Karpas-422 (cell line): ENCODE measurements around the gene GATB. TPM values are rescaled to one million over a fixed set of nuclear protein-coding genes. Genes with fewer than 3 reads are reported as not detected.

ENCODE experiments used
- DNase-seq: peaks from one replicate; pipeline ENCODE4 v3.0.0-alpha.2; 2015
- H2AFZ ChIP-seq: fragments of 200-600 bp; sonication (generic); 2 replicates; pipeline ENCODE4 v1.6.1; 2014; ENCODE audit warnings: antibody characterized with exemption, low read length, mixed read lengths
- H3K27ac ChIP-seq: fragments of 200-600 bp; sonication (generic); 2 replicates; pipeline ENCODE4 v1.5.1; 2014; ENCODE audit warnings: mild to moderate bottlenecking, low read length, moderate library complexity
- H3K27me3 ChIP-seq: fragments of 200-600 bp; sonication (generic); 2 replicates; pipeline ENCODE4 v1.6.1; 2014; ENCODE audit warnings: low read length, mixed read lengths
- H3K36me3 ChIP-seq: fragments of 200-600 bp; sonication (generic); 2 replicates; pipeline ENCODE4 v1.6.1; 2014; ENCODE audit warnings: low read length, mixed read lengths; ENCODE audit not compliant: insufficient read depth
- H3K4me1 ChIP-seq: fragments of 200-600 bp; sonication (generic); 2 replicates; pipeline ENCODE4 v1.6.1; 2014; ENCODE audit warnings: mild to moderate bottlenecking, low read length, mixed read lengths
- H3K4me2 ChIP-seq: fragments of 200-600 bp; sonication (generic); 2 replicates; pipeline ENCODE4 v1.6.1; 2014; ENCODE audit warnings: low read length, low read depth, mild to moderate bottlenecking; ENCODE audit not compliant: poor library complexity, severe bottlenecking
- H3K4me3 ChIP-seq: fragments of 200-600 bp; sonication (generic); 2 replicates; pipeline ENCODE4 v1.5.1; 2014; ENCODE audit warnings: mild to moderate bottlenecking, antibody characterized with exemption, low read length, mixed read lengths
- H3K79me2 ChIP-seq: fragments of 200-600 bp; sonication (generic); 2 replicates; pipeline ENCODE4 v1.6.1; 2014; ENCODE audit warnings: mild to moderate bottlenecking, low read length, mixed read lengths
- H3K9ac ChIP-seq: fragments of 200-600 bp; sonication (generic); 2 replicates; pipeline ENCODE4 v1.6.0; 2014; ENCODE audit warnings: low read length
- H3K9me2 ChIP-seq: fragments of 200-600 bp; sonication (generic), shearing (Covaris generic); replicated peaks from 2 replicates; pipeline ENCODE4 v1.6.0; 2014; ENCODE audit warnings: mild to moderate bottlenecking, low read length, moderate library complexity; ENCODE audit not compliant: insufficient read depth
- H3K9me3 ChIP-seq: fragments of 300-700, 200-600 bp; sonication (generic); 2 replicates; pipeline ENCODE4 v1.6.1; 2014; ENCODE audit warnings: low read length, mixed read lengths
- H4K20me1 ChIP-seq: fragments of 200-600 bp; sonication (generic); 2 replicates; pipeline ENCODE4 v1.6.1; 2014; ENCODE audit warnings: mild to moderate bottlenecking, antibody characterized with exemption, low read length, low read depth; ENCODE audit not compliant: insufficient read depth
- total RNA-seq: library from RNA; depleted of rRNA; stranded (reverse); fragments of >200 nt; shearing (Covaris generic); gene quantifications from 2 replicates; pipeline ENCODE4 v1.2.3, GENCODE V29; 2014; ENCODE audit warnings: low replicate concordance

GATB gene
- total RNA-seq, 1 experiment from 2014 or later = 18.9 TPM

- H3K4me1 ChIP-seq = no peaks in the 10 kb centered on the region; the same call in 1 of the 2 replicates
- H3K36me3 ChIP-seq = no peaks in the 10 kb centered on the region
- no peak overlapping the region for H2AFZ ChIP-seq
- H3K4me2 ChIP-seq = no peak overlapping the region
- H3K4me3 ChIP-seq = no peak overlapping the region
- no peaks in the 10 kb centered on the region for H3K9me2 ChIP-seq
- no peak for DNase-seq
- no peaks in the 10 kb centered on the region for H3K9me3 ChIP-seq
- H4K20me1 ChIP-seq = no peaks in the 10 kb centered on the region
- no peak overlapping the region for H3K9ac ChIP-seq
- H3K79me2 ChIP-seq = no peaks in the 10 kb centered on the region
- no peaks in the 10 kb centered on the region for H3K27me3 ChIP-seq
- H3K27ac ChIP-seq = no peak overlapping the region
Measured at GRCh38 chr4:151664289-151664688, 96.5 kb downstream of the GATB start.

GRCh38 chr4:151663109-151663508 lies 97.7 kb downstream of the GATB start:
- Histone ChIP-seq H2AFZ (no peak overlapping the region), H3K4me2 (no peak overlapping the region), H3K9me2 (no peaks in the 10 kb centered on the region), H3K27me3 (no peaks in the 10 kb centered on the region), H3K4me3 (no peak overlapping the region), H3K9me3 (no peaks in the 10 kb centered on the region), H3K27ac (no peak overlapping the region), H3K36me3 (no peaks in the 10 kb centered on the region), H3K79me2 (no peaks in the 10 kb centered on the region), H4K20me1 (no peaks in the 10 kb centered on the region), H3K4me1 (no peaks in the 10 kb centered on the region; the same call in 1 of the 2 replicates), H3K9ac (no peak overlapping the region)
- DNase-seq = no peak

- Histone ChIP-seq H3K36me3 (no peaks in the 10 kb centered on the region), H3K9ac (no peak overlapping the region), H4K20me1 (no peaks in the 10 kb centered on the region), H3K27me3 (no peaks in the 10 kb centered on the region), H3K27ac (no peak overlapping the region), H3K4me2 (no peak overlapping the region), H3K4me1 (no peaks in the 10 kb centered on the region; the same call in 1 of the 2 replicates), H3K4me3 (no peak overlapping the region), H3K79me2 (no peaks in the 10 kb centered on the region), H3K9me3 (no peaks in the 10 kb centered on the region), H3K9me2 (no peaks in the 10 kb centered on the region), H2AFZ (no peak overlapping the region)
- no peak for DNase-seq
Measured at GRCh38 chr4:151661873-151662272, 98.9 kb downstream of the GATB start.

- Histone ChIP-seq H3K9ac (no peak overlapping the region), H3K27ac (no peak overlapping the region), H3K4me3 (no peak overlapping the region), H2AFZ (no peak overlapping the region), H3K9me2 (no peaks in the 10 kb centered on the region), H3K79me2 (no peaks in the 10 kb centered on the region), H3K36me3 (no peaks in the 10 kb centered on the region), H3K4me2 (no peak overlapping the region), H4K20me1 (no peaks in the 10 kb centered on the region), H3K27me3 (no peaks in the 10 kb centered on the region), H3K4me1 (no peaks in the 10 kb centered on the region; the same call in 1 of the 2 replicates), H3K9me3 (no peaks in the 10 kb centered on the region)
- DNase-seq = no peak
Measured at GRCh38 chr4:151660676-151661075, 100.1 kb downstream of the GATB start.

GRCh38 chr4:151659601-151660364 lies 101.0 kb downstream of the GATB start:
- Histone ChIP-seq H3K9me3 (no peaks in the 10 kb centered on the region), H3K4me2 (no peak overlapping the region), H3K4me1 (no peaks in the 10 kb centered on the region; the same call in 1 of the 2 replicates), H4K20me1 (no peaks in the 10 kb centered on the region), H3K79me2 (no peaks in the 10 kb centered on the region), H3K27ac (no peak overlapping the region), H3K9ac (no peak overlapping the region), H3K27me3 (no peaks in the 10 kb centered on the region), H3K4me3 (no peak overlapping the region), H3K9me2 (no peaks in the 10 kb centered on the region), H3K36me3 (no peaks in the 10 kb centered on the region), H2AFZ (no peak overlapping the region)
- no peak for DNase-seq

- Histone ChIP-seq H3K9me3 (no peaks in the 10 kb centered on the region), H2AFZ (no peak overlapping the region), H3K4me2 (no peak overlapping the region), H3K9me2 (no peaks in the 10 kb centered on the region), H3K4me1 (no peaks in the 10 kb centered on the region; the same call in 1 of the 2 replicates), H3K79me2 (no peaks in the 10 kb centered on the region), H3K4me3 (no peak overlapping the region), H4K20me1 (no peaks in the 10 kb centered on the region), H3K9ac (no peak overlapping the region), H3K27me3 (no peaks in the 10 kb centered on the region), H3K36me3 (no peaks in the 10 kb centered on the region), H3K27ac (no peak overlapping the region)
- DNase-seq = no peak
Measured at GRCh38 chr4:151658959-151659600, 101.7 kb downstream of the GATB start.

- H2AFZ ChIP-seq = no peak overlapping the region
- no peaks in the 10 kb centered on the region for H3K9me3 ChIP-seq
- H3K36me3 ChIP-seq = no peaks in the 10 kb centered on the region
- no peaks in the 10 kb centered on the region for H4K20me1 ChIP-seq
- H3K9me2 ChIP-seq = no peaks in the 10 kb centered on the region
- no peak overlapping the region for H3K9ac ChIP-seq
- no peaks in the 10 kb centered on the region for H3K27me3 ChIP-seq
- H3K27ac ChIP-seq = no peak overlapping the region
- no peak for DNase-seq
- H3K4me3 ChIP-seq = no peak overlapping the region
- no peaks in the 10 kb centered on the region for H3K4me1 ChIP-seq
- H3K4me2 ChIP-seq = no peak overlapping the region
- H3K79me2 ChIP-seq = no peaks in the 10 kb centered on the region
Measured at GRCh38 chr4:151657896-151658295, 102.9 kb downstream of the GATB start.

- H4K20me1 ChIP-seq = no peaks in the 10 kb centered on the region
- H3K27ac ChIP-seq = no peak overlapping the region
- no peaks in the 10 kb centered on the region for H3K4me1 ChIP-seq
Measured at GRCh38 chr4:151656058-151656457, 104.7 kb downstream of the GATB start.

More at GRCh38 chr4:151656058-151656457, 104.7 kb downstream of the GATB start:
- Histone ChIP-seq H3K9me2 (no peaks in the 10 kb centered on the region), H3K36me3 (no peaks in the 10 kb centered on the region), H3K79me2 (no peaks in the 10 kb centered on the region), H3K9me3 (no peaks in the 10 kb centered on the region), H3K4me2 (no peak overlapping the region), H2AFZ (no peak overlapping the region), H3K4me3 (no peak overlapping the region), H3K27me3 (no peaks in the 10 kb centered on the region), H3K9ac (no peak overlapping the region)
- DNase-seq = no peak
